Measurements from ENCODE around the gene OTOF. TPM values are rescaled to one million over a fixed set of nuclear protein-coding genes. Genes with fewer than 3 reads are reported as not detected.
A peak's percentile ranks its signal among the peaks of the same experiment; 100 is the strongest.

The OTOF gene
- total and polyA plus RNA-seq, 9 of the 15 experiments (the other 6 are each of a cell fraction or from before 2014, with no cell fraction given): 0.03 to 0.11 (median 0.06) TPM; not detected in 5

DNA sequence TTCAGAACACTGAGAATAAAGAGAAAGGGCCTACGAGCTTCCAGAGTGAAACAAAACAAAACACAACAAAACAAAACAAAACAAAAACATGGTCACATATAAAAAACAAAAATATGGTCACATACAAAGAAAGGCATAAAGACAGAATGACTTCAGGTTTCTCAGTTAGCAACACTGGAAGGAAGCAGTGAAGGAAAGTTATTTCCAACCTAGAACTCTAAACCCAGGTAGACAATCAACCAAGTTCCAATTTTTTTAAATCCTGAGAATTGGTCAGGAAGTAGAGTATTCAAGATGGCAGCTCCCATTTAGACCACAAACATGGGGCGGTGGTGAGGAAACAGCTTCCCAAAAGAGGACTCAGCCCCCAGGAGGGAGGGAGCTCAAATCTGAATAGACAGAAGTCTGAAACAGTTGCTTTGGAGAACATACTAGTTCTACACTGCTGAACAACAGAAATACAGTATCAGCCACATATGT, 67.1 kb downstream of the OTOF start (continued):
- TF ChIP-seq, protein P1, sequence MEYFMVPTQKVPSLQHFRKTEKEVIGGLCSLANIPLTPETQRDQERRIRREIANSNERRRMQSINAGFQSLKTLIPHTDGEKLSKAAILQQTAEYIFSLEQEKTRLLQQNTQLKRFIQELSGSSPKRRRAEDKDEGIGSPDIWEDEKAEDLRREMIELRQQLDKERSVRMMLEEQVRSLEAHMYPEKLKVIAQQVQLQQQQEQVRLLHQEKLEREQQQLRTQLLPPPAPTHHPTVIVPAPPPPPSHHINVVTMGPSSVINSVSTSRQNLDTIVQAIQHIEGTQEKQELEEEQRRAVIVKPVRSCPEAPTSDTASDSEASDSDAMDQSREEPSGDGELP (CRISPR knock-in tag; IDR thresholded peaks at IDR 0.05; ENCODE audit: borderline replicate concordance): no peak
- TF ChIP-seq CC2D1A (IDR thresholded peaks at IDR 0.05) (0 out of 2 replicates have a peak, but pooled peaks have one; percentile 12), ELF2 (CRISPR knock-in tag; IDR thresholded peaks at IDR 0.05) (peak; percentile 72; the same call in 1 of the 2 replicates), SMARCE1 (IDR thresholded peaks at IDR 0.05) (peak; percentile 13; the same call in 1 of the 2 replicates), KHSRP (IDR thresholded peaks at IDR 0.05) (0 out of 2 replicates have a peak, but pooled peaks have one; percentile 16), GTF2A2 (tag; IDR thresholded peaks at IDR 0.05) (0 out of 2 replicates have a peak, but pooled peaks have one; percentile 18), TEAD2 (tag; IDR thresholded peaks at IDR 0.05) (0 out of 2 replicates have a peak, but pooled peaks have one; percentile 58), ZNF175 (CRISPR knock-in tag; IDR thresholded peaks at IDR 0.05; ENCODE audit: low read depth) (peak; percentile 83), SMAD3 (CRISPR knock-in tag; conservative IDR thresholded peaks at IDR 0.05) (0 out of 2 replicates have a peak, but pooled peaks have one; percentile 67)
- TF ChIP-seq, protein P2, sequence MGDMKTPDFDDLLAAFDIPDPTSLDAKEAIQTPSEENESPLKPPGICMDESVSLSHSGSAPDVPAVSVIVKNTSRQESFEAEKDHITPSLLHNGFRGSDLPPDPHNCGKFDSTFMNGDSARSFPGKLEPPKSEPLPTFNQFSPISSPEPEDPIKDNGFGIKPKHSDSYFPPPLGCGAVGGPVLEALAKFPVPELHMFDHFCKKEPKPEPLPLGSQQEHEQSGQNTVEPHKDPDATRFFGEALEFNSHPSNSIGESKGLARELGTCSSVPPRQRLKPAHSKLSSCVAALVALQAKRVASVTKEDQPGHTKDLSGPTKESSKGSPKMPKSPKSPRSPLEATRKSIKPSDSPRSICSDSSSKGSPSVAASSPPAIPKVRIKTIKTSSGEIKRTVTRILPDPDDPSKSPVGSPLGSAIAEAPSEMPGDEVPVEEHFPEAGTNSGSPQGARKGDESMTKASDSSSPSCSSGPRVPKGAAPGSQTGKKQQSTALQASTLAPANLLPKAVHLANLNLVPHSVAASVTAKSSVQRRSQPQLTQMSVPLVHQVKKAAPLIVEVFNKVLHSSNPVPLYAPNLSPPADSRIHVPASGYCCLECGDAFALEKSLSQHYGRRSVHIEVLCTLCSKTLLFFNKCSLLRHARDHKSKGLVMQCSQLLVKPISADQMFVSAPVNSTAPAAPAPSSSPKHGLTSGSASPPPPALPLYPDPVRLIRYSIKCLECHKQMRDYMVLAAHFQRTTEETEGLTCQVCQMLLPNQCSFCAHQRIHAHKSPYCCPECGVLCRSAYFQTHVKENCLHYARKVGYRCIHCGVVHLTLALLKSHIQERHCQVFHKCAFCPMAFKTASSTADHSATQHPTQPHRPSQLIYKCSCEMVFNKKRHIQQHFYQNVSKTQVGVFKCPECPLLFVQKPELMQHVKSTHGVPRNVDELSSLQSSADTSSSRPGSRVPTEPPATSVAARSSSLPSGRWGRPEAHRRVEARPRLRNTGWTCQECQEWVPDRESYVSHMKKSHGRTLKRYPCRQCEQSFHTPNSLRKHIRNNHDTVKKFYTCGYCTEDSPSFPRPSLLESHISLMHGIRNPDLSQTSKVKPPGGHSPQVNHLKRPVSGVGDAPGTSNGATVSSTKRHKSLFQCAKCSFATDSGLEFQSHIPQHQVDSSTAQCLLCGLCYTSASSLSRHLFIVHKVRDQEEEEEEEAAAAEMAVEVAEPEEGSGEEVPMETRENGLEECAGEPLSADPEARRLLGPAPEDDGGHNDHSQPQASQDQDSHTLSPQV (IDR thresholded peaks at IDR 0.05): peak; percentile 72
- TF ChIP-seq, protein P3, sequence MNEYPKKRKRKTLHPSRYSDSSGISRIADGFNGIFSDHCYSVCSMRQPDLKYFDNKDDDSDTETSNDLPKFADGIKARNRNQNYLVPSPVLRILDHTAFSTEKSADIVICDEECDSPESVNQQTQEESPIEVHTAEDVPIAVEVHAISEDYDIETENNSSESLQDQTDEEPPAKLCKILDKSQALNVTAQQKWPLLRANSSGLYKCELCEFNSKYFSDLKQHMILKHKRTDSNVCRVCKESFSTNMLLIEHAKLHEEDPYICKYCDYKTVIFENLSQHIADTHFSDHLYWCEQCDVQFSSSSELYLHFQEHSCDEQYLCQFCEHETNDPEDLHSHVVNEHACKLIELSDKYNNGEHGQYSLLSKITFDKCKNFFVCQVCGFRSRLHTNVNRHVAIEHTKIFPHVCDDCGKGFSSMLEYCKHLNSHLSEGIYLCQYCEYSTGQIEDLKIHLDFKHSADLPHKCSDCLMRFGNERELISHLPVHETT (CRISPR knock-in tag; conservative IDR thresholded peaks at IDR 0.05 in 1 of 2, IDR thresholded peaks at IDR 0.05 in 1 of 2): no peak; a peak in 1 of 4 replicates
